Left hindlimb (tissue), 1 donor: ENCODE data around the gene GAMT.

ENCODE experiments used
- DNase-seq: peaks from one replicate; pipeline ENCODE4 v3.0.0-alpha.2; 2018

The GAMT gene

DNA sequence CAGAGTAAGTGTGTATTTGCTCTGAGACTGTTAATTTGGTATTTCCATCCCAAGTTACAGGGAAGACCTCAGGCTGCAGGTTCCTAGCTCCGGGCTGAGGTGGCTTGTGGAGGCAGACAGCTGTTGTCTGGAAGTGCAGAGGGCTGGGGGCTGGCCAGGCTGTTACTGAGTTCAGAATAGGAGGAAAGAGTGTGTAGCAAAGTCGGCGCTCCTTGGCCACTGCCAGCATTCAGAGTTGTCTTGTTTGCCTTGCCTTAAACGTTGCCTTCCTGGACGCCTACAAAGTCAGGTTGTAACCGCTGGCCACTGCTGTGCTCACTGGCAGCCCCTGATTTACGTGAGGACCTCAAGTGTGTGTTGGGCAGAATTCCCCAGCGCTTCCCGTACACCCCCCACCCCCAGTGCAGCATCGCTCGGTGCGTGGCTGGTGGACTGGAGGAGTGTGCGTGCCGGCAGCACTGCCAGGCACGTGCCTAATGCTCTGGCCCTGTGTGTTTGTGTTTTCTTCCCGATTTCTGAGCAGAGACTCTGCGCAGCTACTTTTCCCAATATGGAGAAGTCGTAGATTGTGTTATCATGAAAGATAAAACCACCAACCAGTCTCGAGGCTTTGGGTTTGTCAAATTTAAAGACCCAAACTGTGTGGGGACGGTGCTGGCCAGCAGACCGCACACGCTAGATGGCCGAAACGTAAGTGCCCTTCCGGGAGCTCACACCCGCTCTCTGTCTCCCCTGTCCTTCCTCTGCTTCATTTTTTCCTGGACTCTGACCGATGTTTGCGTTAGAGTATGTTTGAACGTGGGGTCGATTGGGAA lies 16.5 kb upstream of the GAMT start:
- DNase-seq, result no peak

- DNase-seq, result no peak
Measured at GRCh38 chr19:1417145-1417544, 15.8 kb upstream of the GAMT start.

GRCh38 chr19:1416014-1416841 lies 14.9 kb upstream of the GAMT start:
- no peak for DNase-seq

DNA sequence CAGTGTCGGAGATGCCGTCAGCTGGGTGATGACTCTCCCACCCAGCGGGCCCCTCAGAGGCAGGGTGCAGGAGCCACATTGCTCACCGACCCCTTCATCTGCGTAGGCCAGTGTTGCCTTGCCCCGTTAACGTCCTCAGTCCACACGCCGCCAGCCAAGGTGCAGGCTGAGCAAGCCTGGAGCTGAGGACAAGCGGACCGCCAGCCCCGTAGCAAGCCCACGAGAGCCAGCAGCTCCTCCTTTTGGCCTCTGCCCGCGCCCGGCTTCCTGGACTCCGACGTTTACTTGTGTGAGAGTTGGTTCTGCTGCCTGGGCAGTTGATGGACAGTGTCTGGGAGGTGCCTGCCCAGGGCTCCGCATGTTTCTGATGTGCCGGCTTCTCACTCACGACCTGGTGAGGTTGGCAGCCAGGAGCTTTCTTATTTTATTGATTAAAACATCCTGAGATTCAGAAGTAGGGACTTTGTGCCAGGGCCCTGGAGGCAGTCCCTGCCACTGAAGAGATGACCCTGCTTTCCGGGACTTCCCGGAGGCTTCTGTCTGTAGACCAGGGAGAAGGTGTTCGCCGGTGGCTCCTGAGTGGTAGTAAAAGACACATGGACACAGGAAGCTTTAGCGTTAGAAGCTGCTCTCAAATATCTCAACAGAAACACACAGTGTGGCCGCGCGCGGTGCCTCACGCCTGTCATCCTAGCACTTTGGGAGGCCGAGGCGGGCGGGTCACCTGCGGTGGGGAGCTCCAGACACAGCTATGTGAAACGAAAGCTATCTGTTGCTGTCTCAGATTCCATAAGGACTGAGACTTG lies 11.9 kb upstream of the GAMT start:
- no peak for DNase-seq

DNA sequence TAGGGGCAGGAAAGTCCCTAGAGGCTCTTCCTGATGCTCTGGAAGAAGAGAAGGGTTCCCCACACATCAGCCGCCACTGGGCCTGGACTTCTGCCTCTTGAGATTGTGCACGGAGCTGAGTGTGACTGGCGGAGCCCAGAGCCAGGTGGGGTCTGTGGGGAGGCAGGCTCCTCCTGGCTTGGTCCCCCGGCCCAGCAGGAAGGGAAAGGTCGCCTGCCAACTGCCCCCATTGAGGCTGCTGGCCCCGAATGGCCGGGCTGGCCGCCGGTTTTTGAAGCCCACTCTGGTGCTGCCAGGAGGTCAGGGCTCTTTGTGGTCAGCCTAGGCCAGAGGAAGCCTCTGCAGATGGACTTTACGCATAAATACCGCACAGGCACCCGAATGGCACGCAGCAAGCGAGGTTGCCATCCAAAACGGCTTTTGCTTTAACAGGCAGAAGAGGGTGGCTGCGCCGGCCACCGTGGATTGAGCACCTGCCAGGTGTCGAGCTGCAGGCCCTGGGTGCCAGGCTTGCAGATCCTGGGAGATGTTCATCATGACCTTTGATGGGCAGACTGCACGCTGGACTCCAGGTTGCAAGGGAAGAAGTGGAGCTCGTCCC lies 11.1 kb upstream of the GAMT start:
- DNase-seq, result no peak

DNA sequence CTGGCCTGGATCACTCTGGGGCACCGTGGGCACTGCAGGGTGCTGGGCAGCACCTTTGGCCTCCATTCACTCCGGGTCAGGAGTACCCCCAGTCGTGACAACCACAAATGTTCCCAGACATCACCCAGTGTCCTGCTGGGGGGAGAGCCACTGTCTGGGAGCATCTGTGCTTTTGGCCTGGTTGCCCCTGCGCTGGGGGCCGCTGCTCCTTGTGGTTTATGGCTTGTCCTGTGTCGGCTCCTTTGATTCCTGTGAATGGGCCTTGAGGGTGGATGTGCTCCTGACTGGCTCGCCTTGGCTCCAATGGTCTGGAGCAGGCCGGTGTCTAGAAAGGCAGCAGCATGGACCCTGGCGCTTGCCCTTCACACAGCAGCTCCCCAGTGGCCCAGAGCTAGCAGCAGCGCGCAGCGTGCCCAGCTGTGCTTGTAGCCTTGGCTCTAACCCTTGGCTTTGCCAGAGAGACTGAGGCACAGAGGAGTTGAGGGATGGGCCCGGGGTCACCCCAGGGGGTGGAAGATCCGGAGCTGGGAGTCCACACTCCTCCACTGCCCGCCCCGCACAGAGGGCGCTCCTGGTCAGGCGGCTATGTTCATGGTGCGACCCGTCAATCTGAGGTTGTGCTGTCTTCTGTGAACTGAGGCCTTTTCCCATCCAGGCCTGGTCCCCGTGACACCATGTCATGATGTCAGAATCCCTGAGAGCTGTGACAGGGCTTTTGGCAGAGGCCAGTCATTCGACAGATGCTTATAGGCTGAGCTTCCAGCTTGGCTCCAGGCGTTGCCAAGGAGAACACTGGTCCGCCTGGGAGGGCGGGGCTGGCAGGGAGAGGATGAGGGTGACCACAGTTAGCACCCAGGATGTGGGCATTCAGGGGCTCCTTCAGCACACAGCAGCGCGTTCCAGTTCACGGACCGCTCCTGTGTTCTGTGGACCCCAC lies 10.2 kb upstream of the GAMT start:
- DNase-seq, result no peak

GRCh38 chr19:1410789-1411188 lies 9.4 kb upstream of the GAMT start:
- no peak for DNase-seq

GRCh38 chr19:1410136-1410786 lies 8.9 kb upstream of the GAMT start:
- no peak for DNase-seq

GRCh38 chr19:1409204-1410005 lies 8.1 kb upstream of the GAMT start:
- no peak for DNase-seq

DNA sequence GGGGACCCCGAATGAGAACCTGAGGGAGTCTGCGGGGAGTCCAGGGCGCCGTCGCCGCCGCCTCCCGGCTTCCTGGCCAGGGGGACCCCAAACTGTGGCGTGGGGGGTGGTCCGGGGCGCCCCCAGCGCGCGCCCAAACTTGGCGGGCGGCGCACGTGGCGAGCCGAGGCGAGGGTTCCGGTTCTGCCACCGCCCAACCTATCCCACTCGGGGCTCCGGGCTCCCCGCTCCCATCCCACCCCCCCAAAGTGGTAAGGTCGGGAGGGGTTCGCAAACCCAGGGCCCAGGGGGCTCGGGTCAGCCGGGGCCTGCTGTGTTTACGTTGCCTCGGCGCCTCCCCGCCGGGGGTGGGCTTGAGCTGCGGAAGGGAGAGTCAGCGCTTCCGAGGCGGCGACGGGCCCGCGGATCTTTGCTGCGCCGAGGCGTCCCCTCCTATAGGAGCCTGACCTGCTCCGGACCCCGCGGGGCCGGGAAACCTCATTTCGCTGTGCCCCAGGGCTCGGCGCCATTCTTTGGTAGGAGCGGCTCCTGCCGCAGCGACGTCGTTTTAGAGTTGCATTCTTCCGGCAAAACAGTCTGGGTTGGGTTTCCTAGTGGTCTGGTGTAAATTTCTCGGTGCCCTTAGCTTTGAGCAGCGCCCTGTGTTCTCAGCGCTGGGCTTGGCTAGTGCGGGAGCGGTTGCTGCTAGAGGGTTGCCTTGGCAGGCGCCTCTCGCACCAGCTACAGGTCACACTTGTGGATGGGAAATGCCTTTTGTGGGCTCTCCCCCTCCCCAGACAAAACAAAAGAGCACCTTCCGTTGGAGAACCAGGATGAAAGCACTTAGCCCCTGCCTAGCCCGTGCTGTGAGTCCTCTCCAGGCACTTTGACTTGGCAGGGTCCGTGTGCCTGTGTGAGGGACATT lies 7.2 kb upstream of the GAMT start:
- peak; percentile 65 for DNase-seq

DNA sequence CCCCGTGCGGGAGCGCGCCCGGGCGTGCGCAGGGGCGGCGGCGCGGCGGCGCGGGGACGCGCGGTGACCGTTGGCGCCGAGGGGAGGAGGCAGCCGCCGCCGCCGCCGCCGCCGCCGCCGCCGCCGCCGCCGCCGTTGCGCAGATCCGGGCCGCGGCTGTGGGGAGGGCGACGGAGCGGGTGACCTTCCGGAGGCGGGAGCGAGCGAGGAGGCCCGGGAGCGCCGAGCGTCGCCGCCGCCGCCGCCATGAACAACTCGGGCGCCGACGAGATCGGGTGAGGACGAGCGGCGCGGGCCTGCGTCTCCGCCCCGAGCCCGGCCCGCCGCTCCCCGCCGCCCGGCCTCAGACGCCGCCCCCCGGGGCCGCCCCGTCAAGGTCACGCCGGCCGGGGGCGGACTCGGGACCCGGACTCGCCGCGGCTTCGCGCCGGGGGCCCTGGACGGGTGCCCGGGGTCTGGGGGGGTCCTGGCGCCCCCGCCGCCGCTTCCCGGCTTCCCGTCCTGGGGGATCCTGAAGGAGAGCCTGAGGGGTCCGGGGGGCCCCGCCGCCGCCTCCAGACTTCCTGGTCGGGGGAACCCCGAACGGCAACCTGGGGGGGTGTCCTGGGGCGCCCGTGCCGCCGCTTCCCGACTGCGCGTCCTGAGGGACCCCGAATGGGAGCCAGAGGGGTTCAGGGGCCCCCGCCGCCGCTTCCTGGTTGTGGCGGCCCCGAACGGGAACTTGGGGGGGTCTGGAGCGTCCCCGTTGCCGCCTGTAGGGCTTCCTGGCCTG lies 6.4 kb upstream of the GAMT start, which contains the start of gene DAZAP1:
Gene DAZAP1 (plus strand): TSS at position 59 of the 772 bp plus-strand sequence. CDS start 188 bp downstream, at position 247.
- peak; percentile 58 for DNase-seq

- DNase-seq, result peak; percentile 99
Measured at GRCh38 chr19:1406774-1407527, 5.6 kb upstream of the GAMT start.

- DNase-seq, result no peak
Measured at GRCh38 chr19:1402411-1403070, 1.2 kb upstream of the GAMT start.

- DNase-seq, result no peak
Measured at GRCh38 chr19:1401889-1402217, 511 bp upstream of the GAMT start.

DNA sequence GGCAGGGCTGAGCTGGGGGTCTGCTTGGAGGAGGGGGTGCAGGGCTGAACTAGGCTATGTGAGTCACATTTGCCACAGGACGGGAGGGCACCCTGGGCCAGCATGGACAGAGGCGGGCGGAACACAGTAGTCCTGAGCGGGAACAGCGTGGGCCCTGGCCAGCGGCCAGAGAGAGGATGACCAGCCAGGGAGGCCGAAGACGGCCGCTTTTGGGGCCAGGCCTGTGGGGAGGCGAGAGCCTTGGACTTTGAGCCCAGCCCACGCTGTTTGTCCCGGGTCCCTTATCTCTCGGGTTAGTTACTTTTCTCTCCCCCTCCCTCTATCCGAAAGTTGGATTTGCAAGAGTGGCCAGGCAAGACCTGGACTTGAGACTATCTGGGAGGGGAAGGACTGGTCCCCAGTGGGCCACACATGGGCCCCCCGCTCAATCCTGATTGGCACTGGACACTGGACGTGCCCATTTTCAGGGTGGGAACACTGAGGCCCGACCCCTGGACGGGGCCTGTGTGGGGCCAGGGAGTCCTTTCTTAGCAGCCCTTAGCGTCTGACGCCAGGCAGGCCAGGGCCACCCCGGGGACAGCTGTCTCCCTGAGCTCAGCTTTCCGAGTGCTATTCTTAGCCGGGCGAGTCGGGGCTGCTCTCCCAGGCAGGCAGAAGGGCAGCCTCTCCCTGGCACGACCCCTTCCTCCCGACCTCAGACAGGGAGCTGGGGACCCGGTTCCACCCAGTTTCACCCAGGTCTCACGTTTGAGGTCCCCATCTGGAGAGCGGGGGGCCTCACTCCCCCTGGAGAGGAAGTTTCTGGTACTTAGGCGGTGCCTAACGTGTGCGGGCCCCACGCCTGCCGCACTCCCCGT lies 833 bp downstream of the GAMT start:
- peak; percentile 66 for DNase-seq

DNA sequence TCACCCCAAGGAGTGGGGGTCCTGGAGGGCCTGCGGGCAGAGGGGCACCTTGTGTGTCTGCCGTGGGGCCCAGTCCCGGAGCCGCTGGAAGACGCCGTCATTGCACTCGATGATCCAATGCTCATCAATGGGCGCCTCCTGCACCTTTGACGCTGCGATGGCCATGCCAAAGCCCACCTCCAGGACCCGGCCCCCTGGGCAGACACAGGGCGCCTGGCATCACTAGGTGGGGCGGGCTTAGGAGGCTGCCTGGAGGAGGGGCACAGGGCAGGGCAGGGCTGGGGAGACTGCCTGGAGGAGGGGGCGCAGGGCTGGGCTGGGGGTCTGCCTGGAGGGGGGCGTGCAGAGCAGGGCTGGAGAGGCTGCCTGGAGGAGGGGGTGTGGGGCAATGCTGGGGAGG lies 1.6 kb downstream of the GAMT start:
- no peak for DNase-seq
